Erythroblast (primary cell): ENCODE measurements around the gene EVI2B.

Experiments
- GATA1 ChIP-seq: IDR thresholded peaks from 2 replicates; pipeline ENCODE4 v1.6.1; 2011; ENCODE audit warnings: low read depth, mild to moderate bottlenecking, control low read depth, low read length, moderate library complexity
- POLR2A ChIP-seq: IDR thresholded peaks from 2 replicates; pipeline ENCODE4 v1.6.1; 2011; ENCODE audit warnings: mild to moderate bottlenecking, low read length

GRCh38 chr17:31349454-31349853, 35.6 kb upstream of the EVI2B start:
- TF ChIP-seq POLR2A (no peak), GATA1 (no peak)
